Activated gamma-delta T cell treated with anti-CD3 and anti-CD28 coated beads, Interleukin-2, amount 50 U/mL, for 16 hours (primary cell): Measurements from ENCODE around the gene KRT13.

Source experiments
- DNase-seq: peaks from one replicate; pipeline ENCODE4 v3.0.0-alpha.2; 2020; ENCODE audit warnings: low read depth

The KRT13 gene

GRCh38 chr17:41537614-41537954, 32.2 kb upstream of the KRT13 start:
- DNase-seq: no peak

DNA sequence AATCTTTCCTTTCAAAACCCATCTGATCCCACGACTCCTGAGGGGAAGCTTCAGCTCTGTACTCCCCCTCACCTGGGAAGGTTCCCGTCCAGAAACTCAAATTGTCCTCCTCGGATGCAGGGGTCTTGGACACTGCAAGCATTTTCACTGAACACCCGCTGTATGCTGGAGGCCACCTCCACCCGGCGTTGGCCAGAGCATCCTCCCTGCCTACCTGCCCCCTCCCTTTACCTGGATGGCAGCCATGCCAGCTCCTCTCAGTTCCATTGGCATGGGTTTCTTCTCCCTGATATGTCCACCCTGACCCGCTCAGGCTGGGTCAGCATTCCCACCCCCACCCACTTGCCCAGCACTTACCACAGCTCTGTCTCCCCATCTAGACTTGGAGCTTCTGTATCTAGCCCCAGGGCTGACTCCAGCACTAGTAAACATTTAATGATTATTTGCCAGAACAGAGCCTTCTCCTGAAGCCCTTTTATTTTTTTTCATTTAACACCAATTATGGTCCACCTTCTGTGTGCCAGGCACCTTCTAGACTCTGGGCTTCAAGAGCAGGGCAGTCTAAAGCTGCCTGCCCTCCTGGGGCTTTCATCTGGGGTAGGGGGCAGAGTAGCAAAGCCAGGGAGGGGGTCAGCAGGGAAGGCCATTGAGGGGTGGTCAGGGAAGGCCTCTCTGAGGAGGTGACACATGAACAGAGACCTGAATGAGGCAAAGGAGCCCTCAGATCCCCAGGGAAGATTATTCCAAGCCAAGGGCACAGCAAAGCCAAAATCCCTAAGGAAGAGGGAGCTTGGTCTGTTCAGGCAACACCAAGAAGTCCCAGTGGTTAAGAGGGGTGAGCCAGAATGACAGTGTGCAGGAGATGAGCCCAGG, 31.6 kb upstream of the KRT13 start:
- DNase-seq: no peak

GRCh38 chr17:41535764-41536481, 30.5 kb upstream of the KRT13 start:
- DNase-seq: no peak

- DNase-seq: no peak
These were observed 29.6 kb upstream of the KRT13 start for GRCh38 chr17:41534899-41535546.

DNA sequence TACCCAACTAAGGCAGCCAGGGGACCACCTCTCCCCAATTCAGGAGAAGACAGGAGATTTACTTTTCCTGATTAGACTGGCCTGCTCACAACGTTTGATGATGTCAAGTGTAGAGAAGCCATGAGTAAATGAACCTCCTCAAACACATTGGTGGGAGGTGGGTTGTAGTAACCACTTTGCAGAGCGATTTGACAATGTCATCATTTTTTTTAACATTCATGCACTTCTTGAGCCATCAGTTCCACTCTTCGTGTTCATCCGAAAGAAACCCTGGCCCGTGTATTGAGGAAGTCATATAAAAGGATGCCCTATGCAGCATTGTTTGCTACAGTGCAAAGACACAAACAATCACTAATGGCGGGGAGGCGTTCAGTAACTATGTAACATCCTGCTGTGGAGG, 28.2 kb upstream of the KRT13 start:
- no peak for DNase-seq

- no peak for DNase-seq
These were observed 27.6 kb upstream of the KRT13 start for GRCh38 chr17:41532947-41533570.

DNA sequence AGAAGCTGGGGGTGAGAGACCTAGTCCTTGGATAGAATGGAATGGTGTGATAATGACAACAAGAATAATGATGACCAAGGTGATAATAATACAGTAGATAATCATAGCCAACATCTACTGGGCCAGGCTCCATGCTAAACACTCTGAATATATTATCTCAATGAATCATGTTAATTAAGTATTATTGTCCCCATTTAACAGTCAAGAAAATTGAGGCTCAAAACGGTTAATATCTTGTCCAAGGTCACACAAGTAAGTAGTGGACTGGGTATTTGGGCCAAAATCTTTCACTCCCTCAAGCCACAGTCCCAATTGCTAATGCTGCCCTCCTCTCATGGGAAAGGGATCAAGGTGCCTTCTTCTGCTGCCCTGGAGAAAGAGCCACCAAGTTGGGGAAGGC, 26.6 kb upstream of the KRT13 start:
- no peak for DNase-seq

DNA sequence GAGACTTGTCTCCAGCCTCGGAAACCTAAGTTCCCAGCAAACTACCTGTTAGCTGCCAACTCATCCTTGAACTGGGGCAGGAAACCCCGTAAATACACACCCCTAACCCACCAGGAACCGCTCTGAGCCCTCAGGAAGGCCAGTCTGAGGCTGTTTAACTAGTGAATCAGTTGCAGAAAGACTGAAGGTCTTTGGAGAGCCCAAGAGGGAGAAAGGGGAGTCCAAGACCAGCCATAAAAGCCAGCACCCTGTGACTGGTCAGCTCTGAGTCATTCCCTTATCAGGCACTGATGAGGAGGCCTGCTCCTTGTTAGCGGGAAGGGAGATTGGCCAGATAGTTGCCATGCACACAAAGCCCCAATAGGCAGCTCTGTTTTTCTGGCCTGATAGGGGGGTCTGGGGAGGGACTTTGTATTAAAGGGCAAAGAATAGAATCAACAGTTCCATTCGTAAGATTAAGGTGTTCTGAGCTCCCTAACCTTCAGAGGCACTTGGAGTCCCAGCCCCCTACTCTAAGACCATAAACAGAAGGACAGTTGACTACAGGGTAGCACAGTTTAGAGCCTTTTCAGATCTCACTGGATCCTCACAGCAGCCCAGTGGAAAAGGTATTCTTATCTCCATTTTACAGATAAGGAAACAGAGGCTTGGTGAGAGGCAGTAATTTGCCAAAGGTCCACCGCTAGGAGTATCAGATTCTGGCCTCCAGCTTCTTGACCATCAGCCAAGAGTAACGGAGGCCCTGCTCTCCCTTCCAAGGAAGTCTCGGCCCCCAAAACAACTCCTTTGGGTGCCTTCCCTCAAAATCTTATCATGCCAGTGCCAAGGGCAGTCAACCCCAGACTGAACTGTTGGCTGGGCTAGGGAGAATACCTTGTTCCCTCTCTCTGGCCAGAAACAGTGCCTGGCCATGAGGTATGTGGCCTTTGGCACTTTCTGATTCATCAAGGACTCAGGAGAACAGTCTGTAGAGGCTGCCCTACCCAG, 24.9 kb upstream of the KRT13 start:
- DNase-seq: no peak

DNA sequence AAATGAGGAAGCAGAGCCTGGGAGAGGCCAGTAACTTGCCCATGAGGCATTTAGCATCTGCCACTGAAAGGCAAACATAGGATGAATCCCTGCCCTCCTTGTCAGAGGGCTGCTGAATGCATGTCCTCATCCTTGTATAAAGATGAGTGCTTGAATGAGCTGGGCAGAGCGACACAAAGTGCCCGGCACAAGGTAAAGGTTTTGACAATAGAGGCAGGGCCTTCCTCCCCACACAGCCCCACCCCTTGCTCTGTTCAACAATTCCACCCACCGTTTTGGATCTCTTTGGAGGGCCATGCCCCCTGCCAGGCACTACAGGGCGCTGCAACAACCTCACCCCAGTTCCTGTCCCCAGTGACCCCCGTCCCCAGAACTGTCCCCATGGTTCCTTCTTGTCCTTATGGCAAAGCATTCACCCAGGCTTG, 24.1 kb upstream of the KRT13 start:
- no peak for DNase-seq

DNA sequence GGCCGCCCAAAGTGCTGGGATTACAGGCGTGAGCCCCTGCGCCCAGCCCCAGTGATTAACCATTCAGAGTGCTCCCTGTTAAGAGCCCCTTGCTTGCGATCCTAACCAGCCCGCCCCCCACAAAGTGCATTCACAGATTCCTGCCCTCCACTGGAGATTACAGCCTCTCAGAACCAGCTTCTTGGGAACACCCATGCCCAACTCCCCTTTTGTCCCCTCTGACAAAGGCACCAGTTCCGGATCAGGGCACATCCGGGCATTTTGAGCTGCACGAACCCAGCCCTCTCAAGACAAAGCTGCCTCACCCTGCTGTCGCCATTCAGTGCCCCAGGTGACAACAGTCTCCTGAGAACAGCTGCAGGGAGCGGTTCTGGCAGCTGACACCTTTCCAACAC, 23.5 kb upstream of the KRT13 start:
- DNase-seq: no peak

GRCh38 chr17:41527063-41528023, 21.9 kb upstream of the KRT13 start:
- no peak for DNase-seq

- no peak for DNase-seq
These were observed 18.8 kb upstream of the KRT13 start for GRCh38 chr17:41524261-41524660.

DNA sequence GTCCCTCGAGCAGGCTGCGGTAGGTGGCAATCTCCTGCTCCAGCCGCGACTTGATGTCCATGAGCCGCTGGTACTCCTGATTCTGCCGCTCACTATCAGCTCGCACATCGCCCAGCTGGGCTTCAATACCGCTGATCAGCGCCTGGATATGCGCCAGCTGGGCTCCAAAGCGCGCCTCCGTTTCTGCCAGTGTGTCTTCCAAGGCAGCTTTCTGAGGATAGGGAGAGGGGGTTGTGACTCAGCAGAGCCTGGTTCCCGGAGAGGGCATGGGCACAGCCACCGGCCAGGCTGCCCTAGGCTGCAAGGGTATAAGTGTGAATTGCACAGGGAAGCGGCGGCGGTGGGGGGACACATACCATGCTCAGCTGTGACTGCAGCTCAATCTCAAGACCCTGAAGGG, 18.4 kb upstream of the KRT13 start:
- DNase-seq: no peak

GRCh38 chr17:41523225-41523593, 17.8 kb upstream of the KRT13 start:
- no peak for DNase-seq

DNA sequence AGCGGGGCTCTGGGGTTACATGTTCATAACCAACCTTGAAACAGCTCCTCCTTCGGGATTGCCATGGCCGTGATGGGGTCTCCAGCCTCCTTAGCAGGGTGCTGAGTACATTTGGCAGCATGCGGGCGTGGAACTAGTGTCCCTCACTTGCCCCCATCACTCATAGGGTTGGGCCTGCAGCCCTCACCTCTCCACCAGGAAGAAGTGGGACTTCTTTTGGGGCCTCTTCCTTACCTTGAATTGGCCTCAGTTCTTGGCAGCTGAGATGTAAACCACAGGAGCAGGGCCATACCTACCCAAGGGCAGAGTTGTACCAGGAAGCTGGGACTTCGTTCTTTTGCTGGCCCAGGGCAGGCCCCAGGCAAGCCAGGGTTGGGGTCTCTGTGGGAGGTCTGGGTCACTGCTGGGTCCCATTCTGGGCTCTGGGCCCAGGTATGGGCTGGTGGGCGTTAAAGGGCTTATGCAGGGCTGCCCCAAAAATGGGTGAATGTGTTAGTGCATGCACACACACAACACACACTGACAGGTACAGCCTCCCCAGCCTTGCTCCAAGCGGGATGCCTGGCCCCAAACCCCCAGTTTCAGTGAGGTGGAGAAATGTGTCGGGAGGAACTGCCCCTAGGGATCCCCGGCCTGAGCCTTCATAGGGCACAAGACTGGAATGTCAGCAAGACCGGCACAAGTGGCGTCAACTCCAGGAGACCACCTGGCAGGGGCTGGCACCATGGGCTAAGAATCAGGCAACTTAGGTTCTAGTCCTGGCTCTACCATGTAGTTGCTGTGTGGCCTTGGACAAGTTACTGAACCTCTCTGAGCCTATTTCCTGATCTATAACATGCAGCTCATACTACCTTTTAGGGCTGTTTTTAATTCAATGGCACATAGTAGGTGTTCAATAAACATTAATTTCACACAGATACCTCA, 17.2 kb upstream of the KRT13 start:
- DNase-seq: no peak

DNA sequence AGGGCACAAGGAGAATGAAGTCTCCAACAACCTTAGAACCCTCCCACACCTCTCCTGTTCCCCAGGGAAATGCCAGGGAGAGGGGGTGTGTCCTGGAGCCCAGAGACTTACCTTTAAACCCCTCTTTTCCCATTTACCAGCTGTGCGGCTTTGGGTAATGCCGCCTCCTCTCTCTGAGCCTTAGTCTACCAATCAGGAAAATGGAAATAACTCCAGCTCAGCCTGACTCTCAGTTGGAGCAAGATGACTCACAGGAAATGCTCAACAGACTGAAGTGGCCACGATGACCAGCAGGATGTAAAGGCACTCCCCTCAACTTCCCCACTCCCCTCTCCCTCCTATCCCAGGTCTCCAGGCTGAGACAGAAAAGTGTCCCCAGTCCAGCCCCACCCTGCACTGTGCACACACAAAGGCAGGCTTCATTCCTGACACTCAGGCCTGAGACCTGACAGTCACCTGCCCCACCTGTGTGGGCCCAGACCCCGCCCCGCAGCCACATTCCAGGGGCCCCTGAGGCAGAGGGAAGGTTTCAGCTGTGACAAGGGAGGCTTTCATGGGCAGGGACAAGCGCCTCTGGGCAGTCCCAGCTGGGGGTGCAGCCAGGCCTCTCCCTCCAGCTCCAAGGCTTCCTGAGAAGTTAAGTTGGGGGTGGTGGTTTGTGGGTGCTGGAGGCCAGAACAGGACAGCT, 16.3 kb upstream of the KRT13 start:
- DNase-seq: no peak

DNA sequence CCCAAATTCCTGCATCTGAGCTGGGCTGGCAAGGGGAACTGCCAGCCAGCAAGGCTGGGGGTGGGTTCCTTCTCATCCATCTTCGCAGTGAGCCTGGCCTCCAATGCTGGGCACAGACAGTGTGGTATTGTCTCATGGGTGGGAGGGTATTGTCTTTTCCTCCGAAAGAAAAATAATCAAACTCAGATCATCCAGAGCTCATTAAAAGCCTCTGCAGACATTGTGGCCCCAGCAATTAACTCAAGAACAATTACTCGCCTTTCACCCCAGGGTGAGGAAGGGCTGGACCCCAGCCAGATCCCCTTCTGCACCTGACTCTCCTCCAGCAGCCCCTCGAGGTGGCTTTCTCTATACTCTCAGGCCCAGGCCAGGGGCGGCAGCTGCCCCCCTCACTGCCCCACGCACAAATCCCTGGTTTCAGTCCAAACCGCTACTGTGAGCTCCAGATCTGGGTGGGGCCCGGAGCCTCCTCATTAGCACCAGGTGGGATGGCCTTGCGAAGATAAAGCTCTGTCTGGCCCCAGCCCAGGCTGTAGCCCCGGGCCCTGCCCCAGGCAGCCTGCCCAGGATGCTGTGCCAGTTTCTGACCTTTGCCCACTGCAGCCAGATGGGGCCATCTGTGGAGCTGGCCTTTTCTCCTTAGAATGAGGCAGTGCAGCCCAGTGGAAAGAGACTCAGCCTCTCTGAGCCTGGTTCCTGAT, 15.6 kb upstream of the KRT13 start:
- DNase-seq: no peak
